BJ (cell line): ENCODE data around the gene PSME1. TPM values are rescaled to one million over a fixed set of nuclear protein-coding genes. Genes with fewer than 3 reads are reported as not detected.

Experiments
- CTCF ChIA-PET: fragments of 350-600 bp; formaldehyde crosslinking; extraction: SDS; loops from one replicate; lab custom pipeline; 2021; ENCODE audit warnings: antibody characterized with exemption, inconsistent platforms; lab: Yijun Ruan, JAX
- POLR2A ChIA-PET: fragments of 300-600 bp; sonication (Branson Sonifier 250); formaldehyde crosslinking; extraction: SDS; loops from one replicate; lab custom pipeline; 2021; ENCODE audit warnings: antibody characterized with exemption; lab: Charles Lee
- DNase-seq: peaks from one replicate; pipeline ENCODE4 v3.0.0-alpha.2; 2011; ENCODE audit warnings: low read depth
- H3K27me3 ChIP-seq: 2 replicates; pipeline ENCODE4 v1.6.0; 2011; ENCODE audit warnings: low read length; ENCODE audit not compliant: control insufficient read depth, insufficient read depth
- H3K36me3 ChIP-seq: 2 replicates; pipeline ENCODE4 v1.5.1; 2011; ENCODE audit warnings: low read length; ENCODE audit not compliant: control insufficient read depth, insufficient read depth
- H3K4me3 ChIP-seq: 2 replicates; pipeline ENCODE4 v1.5.1; 2011; ENCODE audit warnings: low read depth, mild to moderate bottlenecking, control low read depth, low read length
- polyA plus RNA-seq: library from polyadenylated mRNA; depleted of rRNA; stranded (reverse); fragments of >200 nt; gene quantifications from 2 replicates; pipeline ENCODE4 v1.2.3, GENCODE V29; 2011
- TF ChIP-seq, protein P1 (sequence below): IDR thresholded peaks from 2 replicates; pipeline ENCODE4 v1.5.1; 2011; ENCODE audit warnings: low read depth, mild to moderate bottlenecking, control low read depth, inconsistent platforms, low read length, moderate library complexity; ENCODE audit not compliant: insufficient read depth

The PSME1 gene
- polyA plus RNA-seq, 1 experiment: 106 TPM

- Histone ChIP-seq H3K27me3 (no peaks in the 10 kb centered on the region), H3K36me3 (peaks cover 12% of the 10 kb centered on the region), H3K4me3 (no peak overlapping the region)
- no peak for DNase-seq
- CTCF ChIA-PET: interaction anchor here (1.1 to 8.8 kb wide), 5 partner anchors 12 to 71 kb away, joined by 3 to 136 read pairs (median 4); partner anchors contain the start of gene PCK2
- TF ChIP-seq, protein P1, sequence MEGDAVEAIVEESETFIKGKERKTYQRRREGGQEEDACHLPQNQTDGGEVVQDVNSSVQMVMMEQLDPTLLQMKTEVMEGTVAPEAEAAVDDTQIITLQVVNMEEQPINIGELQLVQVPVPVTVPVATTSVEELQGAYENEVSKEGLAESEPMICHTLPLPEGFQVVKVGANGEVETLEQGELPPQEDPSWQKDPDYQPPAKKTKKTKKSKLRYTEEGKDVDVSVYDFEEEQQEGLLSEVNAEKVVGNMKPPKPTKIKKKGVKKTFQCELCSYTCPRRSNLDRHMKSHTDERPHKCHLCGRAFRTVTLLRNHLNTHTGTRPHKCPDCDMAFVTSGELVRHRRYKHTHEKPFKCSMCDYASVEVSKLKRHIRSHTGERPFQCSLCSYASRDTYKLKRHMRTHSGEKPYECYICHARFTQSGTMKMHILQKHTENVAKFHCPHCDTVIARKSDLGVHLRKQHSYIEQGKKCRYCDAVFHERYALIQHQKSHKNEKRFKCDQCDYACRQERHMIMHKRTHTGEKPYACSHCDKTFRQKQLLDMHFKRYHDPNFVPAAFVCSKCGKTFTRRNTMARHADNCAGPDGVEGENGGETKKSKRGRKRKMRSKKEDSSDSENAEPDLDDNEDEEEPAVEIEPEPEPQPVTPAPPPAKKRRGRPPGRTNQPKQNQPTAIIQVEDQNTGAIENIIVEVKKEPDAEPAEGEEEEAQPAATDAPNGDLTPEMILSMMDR: no peak
- POLR2A ChIA-PET: interaction anchor here (0.6 kb wide), 1 partner anchor 49 kb away, joined by 3 read pairs; no protein-coding TSS in a partner anchor
Measured at GRCh38 chr14:24106672-24107271, 29.2 kb upstream of the PSME1 start.

DNA sequence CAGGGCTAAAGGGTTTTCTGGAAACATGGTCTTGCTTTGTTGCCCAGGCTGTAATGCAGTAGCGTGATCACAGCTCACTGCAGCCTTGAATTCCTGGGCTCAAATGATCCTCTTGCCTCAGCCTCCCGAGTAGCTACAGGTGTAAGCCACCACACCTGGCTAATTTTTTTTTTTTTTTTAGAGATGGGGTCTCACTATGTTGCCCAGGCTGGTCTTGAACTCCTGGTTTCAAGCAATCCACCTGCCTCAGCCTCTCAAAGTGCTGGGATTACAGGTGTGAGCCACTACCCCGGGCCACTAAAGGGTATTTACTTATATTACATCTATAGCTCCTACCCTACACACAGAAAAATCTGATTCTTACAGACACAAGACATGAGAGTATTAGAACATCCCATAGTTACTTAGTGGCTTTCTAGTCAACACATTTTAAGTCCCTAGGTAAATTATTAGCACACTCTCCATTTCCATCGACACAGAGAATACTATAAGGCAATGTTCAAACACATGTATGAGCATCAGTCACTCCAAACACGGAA is 27.6 kb upstream of the PSME1 start:
- TF ChIP-seq, protein P1: no peak
- ChIA-PET CTCF (interaction anchor here (0.6 to 8.8 kb wide), 24 partner anchors 9 to 479 kb away, joined by 3 to 136 read pairs (median 4); partner anchors contain the start of genes CARMIL3, IRF9, PCK2 and PSME1), POLR2A (interaction anchor here (1.0 kb wide), 1 partner anchor 15 kb away, joined by 4 read pairs; the partner anchor contains the start of gene PCK2)
- H3K4me3 ChIP-seq: no peak overlapping the region
- peaks cover 5% of the 10 kb centered on the region for H3K36me3 ChIP-seq
- no peak for DNase-seq
- no peaks in the 10 kb centered on the region for H3K27me3 ChIP-seq

- Histone ChIP-seq H3K4me3 (no peak overlapping the region), H3K36me3 (no peaks in the 10 kb centered on the region), H3K27me3 (no peaks in the 10 kb centered on the region)
- ChIA-PET CTCF (interaction anchor here (0.7 to 8.8 kb wide), 12 partner anchors 15 to 923 kb away, joined by 3 to 136 read pairs (median 4); partner anchors contain the start of genes CARMIL3, PCK2 and PSME1), POLR2A (no interaction called here)
- no peak for DNase-seq
- TF ChIP-seq, protein P1: no peak
Measured at GRCh38 chr14:24110060-24110459, 25.9 kb upstream of the PSME1 start.

DNA sequence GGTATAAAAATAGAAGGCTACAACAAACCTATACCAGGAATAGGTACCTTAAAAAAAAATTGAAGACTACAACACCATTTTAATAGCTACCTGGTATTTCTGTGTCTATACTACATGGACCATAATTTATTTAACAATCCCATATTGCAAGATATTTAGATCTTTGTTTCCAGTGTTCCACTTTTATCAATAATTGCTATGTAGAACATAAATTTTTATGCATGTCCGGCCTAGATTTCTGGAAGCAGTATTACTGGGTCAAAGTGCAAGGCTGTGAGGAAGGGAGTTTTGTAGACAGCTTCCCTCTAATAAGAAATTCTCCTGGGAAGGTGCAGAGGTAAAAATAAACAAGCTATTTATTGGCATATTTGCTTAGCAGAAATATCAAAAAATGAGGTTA is 25.5 kb upstream of the PSME1 start:
- ChIA-PET CTCF (interaction anchor here (0.6 to 8.8 kb wide), 12 partner anchors 15 to 924 kb away, joined by 3 to 136 read pairs (median 4); partner anchors contain the start of genes CARMIL3, PCK2 and PSME1), POLR2A (no interaction called here)
- no peak overlapping the region for H3K4me3 ChIP-seq
- TF ChIP-seq, protein P1: no peak
- no peaks in the 10 kb centered on the region for H3K27me3 ChIP-seq
- no peak for DNase-seq
- no peaks in the 10 kb centered on the region for H3K36me3 ChIP-seq

- CTCF ChIA-PET: interaction anchor here (2.3 to 2.6 kb wide), 3 partner anchors 47 to 184 kb away, joined by 7 to 15 read pairs (median 11); partner anchors contain the start of gene IRF9
- H3K4me3 ChIP-seq: peak overlapping the region; percentile 59
- H3K36me3 ChIP-seq: peaks cover 2% of the 10 kb centered on the region; the same call in 1 of the 2 replicates
- POLR2A ChIA-PET: interaction anchor here (0.5 to 1.1 kb wide), 2 partner anchors 18 to 1131 kb away, joined by 3 to 4 read pairs; partner anchors contain the start of gene AJUBA
- no peak for DNase-seq
- H3K27me3 ChIP-seq: no peaks in the 10 kb centered on the region
- TF ChIP-seq, protein P1: no peak
Measured at GRCh38 chr14:24113379-24113800, 22.6 kb upstream of the PSME1 start.
